Breast epithelium (tissue), 4 donors: Measurements from ENCODE around the gene ACOXL. TPM values are rescaled to one million over a fixed set of nuclear protein-coding genes. Genes with fewer than 3 reads are reported as not detected.

ENCODE experiments used
- DNase-seq, 2 donors: peaks; one replicate each; pipeline ENCODE4 v3.0.0-alpha.2; 2019; ENCODE audit warnings: low spot score in 2 of 2
- H3K27ac ChIP-seq, 2 donors: fragments of 200-600 bp; sonication (generic) in 1 of 2; one replicate each; pipeline ENCODE4 v1.5.1; 2016 to 2019; ENCODE audit warnings: mild to moderate bottlenecking in 1 of 2
- H3K27me3 ChIP-seq, 2 donors: fragments of 200-600 bp; sonication (generic) in 1 of 2; one replicate each; pipeline versions ENCODE4 v1.5.1 to v1.6.0; 2017 to 2019; ENCODE audit warnings: control low read depth in 1 of 2, mild to moderate bottlenecking in 1 of 2
- H3K36me3 ChIP-seq: fragments of 200-600 bp; one replicate; pipeline ENCODE4 v1.5.1; 2019
- H3K4me1 ChIP-seq, 2 donors: fragments of 200-600 bp; sonication (generic); one replicate each; pipeline ENCODE4 v1.5.1; 2016 to 2019; ENCODE audit warnings: control low read depth in 1 of 2
- H3K4me3 ChIP-seq, 3 donors: fragments of 200-600 bp; sonication (generic); 1 replicate in 2 of 3; 2 replicates in 1 of 3; pipeline ENCODE4 v1.5.1; 2016 to 2019; ENCODE audit warnings: mild to moderate bottlenecking in 3 of 3, moderate library complexity in 2 of 3
- H3K9me3 ChIP-seq, 2 donors: fragments of 200-600 bp; sonication (generic) in 1 of 2; one replicate each; pipeline ENCODE4 v1.5.1; 2016 to 2019; ENCODE audit warnings: control low read depth in 1 of 2
- CTCF ChIP-seq, 3 donors: fragments of 450-650 bp; IDR thresholded peaks; one replicate each; pipeline ENCODE4 v1.5.1; 2016 to 2017; ENCODE audit warnings: antibody characterized with exemption in 3 of 3, mild to moderate bottlenecking in 3 of 3, moderate library complexity in 3 of 3
- POLR2A ChIP-seq: fragments of 450-650 bp; IDR thresholded peaks from one replicate; pipeline ENCODE4 v1.6.1; 2016; ENCODE audit warnings: antibody characterized with exemption, mild to moderate bottlenecking, moderate library complexity
- POLR2AphosphoS5 ChIP-seq, 3 donors: sonication (generic); formaldehyde crosslinking; IDR thresholded peaks; one replicate each; pipeline ENCODE4 v1.6.1; 2017; ENCODE audit warnings: antibody characterized with exemption in 3 of 3
- intact Hi-C: fragments of 100-400 bp; cut with DNase I; formaldehyde crosslinking; loops from one replicate; pipeline ENCODE4 v1.15.1; 2023; ENCODE audit warnings: low total_unique reads
- total RNA-seq, 3 donors: library from RNA; depleted of rRNA; stranded (reverse); fragments of >200 nt; gene quantifications; one replicate each; pipeline ENCODE4 v1.1.0, GENCODE V29; 2016

Gene ACOXL
- total RNA-seq, 3 donors from 2014 or later, result not detected

- peak; percentile 69 to 80 for DNase-seq
- H3K27ac ChIP-seq, result peak overlapping the region; percentile 23 to 60
- H3K9me3 ChIP-seq, result no peaks in the 10 kb centered on the region
- intact Hi-C loops, result no loop called here
- no peak for TF ChIP-seq POLR2AphosphoS5 (IDR thresholded peaks at IDR 0.05)
- TF ChIP-seq CTCF (IDR thresholded peaks at IDR 0.05), result peak in 1 of 3 donors; percentile 8
- no peaks in the 10 kb centered on the region for H3K27me3 ChIP-seq
- H3K4me3 ChIP-seq, result no peak overlapping the region
- no peaks in the 10 kb centered on the region for H3K4me1 ChIP-seq
- H3K36me3 ChIP-seq, result no peaks in the 10 kb centered on the region
Observed at GRCh38 chr2:111049792-111050640, 317.6 kb downstream of the ACOXL start.

- no peak for DNase-seq
- intact Hi-C loops, result no loop called here
- Histone ChIP-seq H3K27me3 (no peaks in the 10 kb centered on the region), H3K9me3 (no peaks in the 10 kb centered on the region), H3K4me1 (no peaks in the 10 kb centered on the region), H3K36me3 (no peaks in the 10 kb centered on the region), H3K27ac (peak overlapping the region; percentile 19 to 22), H3K4me3 (no peak overlapping the region)
- TF ChIP-seq POLR2AphosphoS5 (IDR thresholded peaks at IDR 0.05) (no peak), POLR2A (no peak), CTCF (IDR thresholded peaks at IDR 0.05) (no peak)
Observed at GRCh38 chr2:111050701-111051376, 318.5 kb downstream of the ACOXL start.

- Histone ChIP-seq H3K36me3 (no peaks in the 10 kb centered on the region), H3K4me3 (no peak overlapping the region), H3K4me1 (no peaks in the 10 kb centered on the region), H3K27me3 (no peaks in the 10 kb centered on the region), H3K9me3 (no peaks in the 10 kb centered on the region), H3K27ac (no peak overlapping the region)
- no peak for DNase-seq
- TF ChIP-seq CTCF (IDR thresholded peaks at IDR 0.05) (no peak), POLR2A (no peak), POLR2AphosphoS5 (IDR thresholded peaks at IDR 0.05) (no peak)
- intact Hi-C loops, result no loop called here
Observed at GRCh38 chr2:111052621-111053020, 320.2 kb downstream of the ACOXL start.

GRCh38 chr2:111053266-111053665 lies 320.9 kb downstream of the ACOXL start:
- Histone ChIP-seq H3K4me3 (no peak overlapping the region), H3K36me3 (no peaks in the 10 kb centered on the region), H3K27ac (no peak overlapping the region), H3K9me3 (no peaks in the 10 kb centered on the region), H3K4me1 (no peaks in the 10 kb centered on the region), H3K27me3 (no peaks in the 10 kb centered on the region)
- TF ChIP-seq POLR2A (no peak), CTCF (IDR thresholded peaks at IDR 0.05) (no peak), POLR2AphosphoS5 (IDR thresholded peaks at IDR 0.05) (no peak)
- intact Hi-C loops, result no loop called here
- no peak for DNase-seq
